Fibroblast of lung (primary cell): ENCODE measurements around the gene FAM43A. TPM values are rescaled to one million over a fixed set of nuclear protein-coding genes. Genes with fewer than 3 reads are reported as not detected.

Source experiments
- DNase-seq, 2 donors: peaks; one replicate each; pipeline versions ENCODE4 v3.0.0 to v3.0.0-alpha.2; 2010; ENCODE audit warnings: low read depth in 2 of 2
- H2AFZ ChIP-seq: 2 replicates; pipeline ENCODE4 v1.5.1; 2012; ENCODE audit warnings: low read length, control low read depth, inconsistent platforms
- H3K27ac ChIP-seq: 2 replicates; pipeline ENCODE4 v1.5.1; 2011; ENCODE audit warnings: low read length, control low read depth; ENCODE audit not compliant: insufficient read depth
- H3K27me3 ChIP-seq: 2 replicates; pipeline ENCODE4 v1.5.1; 2011; ENCODE audit warnings: mild to moderate bottlenecking, low read length; ENCODE audit not compliant: control insufficient read depth, insufficient read depth
- H3K36me3 ChIP-seq: 2 replicates; pipeline ENCODE4 v1.5.1; 2011; ENCODE audit warnings: low read length; ENCODE audit not compliant: control insufficient read depth, insufficient read depth
- H3K4me1 ChIP-seq: 2 replicates; pipeline ENCODE4 v1.5.1; 2011; ENCODE audit warnings: low read length; ENCODE audit not compliant: control insufficient read depth, insufficient read depth; ENCODE audit errors: extremely low read depth
- H3K4me2 ChIP-seq: 2 replicates; pipeline ENCODE4 v1.5.1; 2011; ENCODE audit warnings: low read length, control low read depth; ENCODE audit not compliant: insufficient read depth; ENCODE audit errors: extremely low read depth
- H3K4me3 ChIP-seq, 4 experiments: fragments of 200-600 bp in 1 of 4; sonication (generic) in 1 of 4; replicated peaks in 1 of 4; 2 replicates each; pipeline ENCODE4 v1.5.1; 2011 to 2016; ENCODE audit warnings: low read length in 4 of 4, low read depth in 3 of 4, mild to moderate bottlenecking in 3 of 4, control low read depth in 2 of 4, inconsistent platforms in 1 of 4, mixed read lengths in 1 of 4; ENCODE audit not compliant: insufficient read depth in 1 of 4; ENCODE audit errors: control extremely low read depth in 1 of 4
- H3K79me2 ChIP-seq: 2 replicates; pipeline ENCODE4 v1.5.1; 2012; ENCODE audit warnings: mild to moderate bottlenecking, low read length, inconsistent platforms; ENCODE audit not compliant: control insufficient read depth, insufficient read depth
- H3K9ac ChIP-seq: 2 replicates; pipeline ENCODE4 v1.5.1; 2011; ENCODE audit warnings: mild to moderate bottlenecking, low read length, control low read depth; ENCODE audit not compliant: insufficient read depth
- H3K9me3 ChIP-seq: 2 replicates; pipeline ENCODE4 v1.5.1; 2012; ENCODE audit warnings: low read depth, low read length; ENCODE audit not compliant: control insufficient read depth, insufficient read depth
- H4K20me1 ChIP-seq: 2 replicates; pipeline ENCODE4 v1.5.1; 2011; ENCODE audit warnings: low read length; ENCODE audit not compliant: control insufficient read depth, insufficient read depth; ENCODE audit errors: extremely low read depth
- CTCF ChIP-seq, 2 donors: IDR thresholded peaks in 1 of 2; conservative IDR thresholded peaks in 1 of 2; 1 replicate in 1 of 2; 2 replicates in 1 of 2; pipeline ENCODE4 v1.5.1; 2011 to 2012; ENCODE audit warnings: low read length in 2 of 2, control low read depth in 1 of 2, inconsistent platforms in 1 of 2, low read depth in 1 of 2, mild to moderate bottlenecking in 1 of 2
- EZH2 ChIP-seq: IDR thresholded peaks from 2 replicates; pipeline ENCODE4 v1.5.1; 2012; ENCODE audit warnings: low read length, control low read depth, mild to moderate bottlenecking; ENCODE audit errors: missing control alignments
- polyA plus RNA-seq, 2 donors: library from polyadenylated mRNA; depleted of rRNA in 1 of 2; stranded (reverse) in 1 of 2; unstranded in 1 of 2; fragments of >200 nt; gene quantifications; 2 replicates each; pipeline ENCODE4 v1.2.1, GENCODE V29; 2011 to 2012; ENCODE audit warnings: missing spikeins in 1 of 2
- total RNA-seq: library from RNA; depleted of rRNA; stranded (reverse); fragments of >200 nt; gene quantifications from 2 replicates; pipeline ENCODE4 v1.2.1, GENCODE V29; 2014

The FAM43A gene
- total and polyA plus RNA-seq, 2 donors (not counting 1 experiment from before 2014, with no cell fraction given): 3.2 to 8.8 TPM

GRCh38 chr3:194638991-194639605, 46.6 kb upstream of the FAM43A start:
- no peaks in the 10 kb centered on the region for H4K20me1 ChIP-seq
- TF ChIP-seq EZH2 (no peak), CTCF (conservative IDR thresholded peaks at IDR 0.05 in 1 of 2, IDR thresholded peaks at IDR 0.05 in 1 of 2; ENCODE audit: low read depth in 1 of 2, low read length in 2 of 2) (no peak)
- H3K9me3 ChIP-seq: no peaks in the 10 kb centered on the region
- no peaks in the 10 kb centered on the region for H3K79me2 ChIP-seq
- no peak overlapping the region for H3K27ac ChIP-seq
- H3K4me1 ChIP-seq: peaks cover 6% of the 10 kb centered on the region
- H3K4me3 ChIP-seq: no peak overlapping the region
- H3K36me3 ChIP-seq: peaks cover 11% of the 10 kb centered on the region
- no peak for DNase-seq
- H3K4me2 ChIP-seq: no peak overlapping the region
- H3K9ac ChIP-seq: no peak overlapping the region
- H2AFZ ChIP-seq: no peak overlapping the region
- H3K27me3 ChIP-seq: no peaks in the 10 kb centered on the region

DNA sequence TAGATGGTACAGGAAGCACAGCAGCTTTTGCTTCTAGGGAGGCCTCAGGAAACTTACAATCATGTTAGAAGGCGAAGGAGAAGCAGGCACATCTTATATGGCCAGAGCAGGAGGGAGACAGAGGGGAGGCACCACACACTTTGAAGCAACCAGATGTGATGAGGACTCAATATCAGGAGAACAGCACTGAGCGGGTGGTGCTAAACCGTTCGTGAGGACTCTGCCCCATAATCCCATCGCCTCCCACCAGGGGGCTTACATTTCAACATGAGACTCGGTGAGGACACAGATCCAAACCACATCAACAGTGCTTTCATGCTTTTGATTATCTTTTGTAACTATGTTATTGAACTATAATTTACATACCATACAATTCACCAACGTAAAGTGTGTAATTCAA, 44.9 kb upstream of the FAM43A start:
- no peak for TF ChIP-seq EZH2
- TF ChIP-seq CTCF (conservative IDR thresholded peaks at IDR 0.05 in 1 of 2, IDR thresholded peaks at IDR 0.05 in 1 of 2; ENCODE audit: low read depth in 1 of 2, low read length in 2 of 2): peak; percentile 10 to 43
- H4K20me1 ChIP-seq: no peaks in the 10 kb centered on the region
- peaks cover 14% of the 10 kb centered on the region for H3K36me3 ChIP-seq
- no peaks in the 10 kb centered on the region for H3K79me2 ChIP-seq
- H3K4me2 ChIP-seq: no peak overlapping the region
- no peak overlapping the region for H3K9ac ChIP-seq
- peaks cover 6% of the 10 kb centered on the region for H3K4me1 ChIP-seq
- no peak overlapping the region for H3K4me3 ChIP-seq
- peak; percentile 24 to 56 for DNase-seq
- no peaks in the 10 kb centered on the region for H3K27me3 ChIP-seq
- no peak overlapping the region for H2AFZ ChIP-seq
- no peak overlapping the region for H3K27ac ChIP-seq
- H3K9me3 ChIP-seq: no peaks in the 10 kb centered on the region

DNA sequence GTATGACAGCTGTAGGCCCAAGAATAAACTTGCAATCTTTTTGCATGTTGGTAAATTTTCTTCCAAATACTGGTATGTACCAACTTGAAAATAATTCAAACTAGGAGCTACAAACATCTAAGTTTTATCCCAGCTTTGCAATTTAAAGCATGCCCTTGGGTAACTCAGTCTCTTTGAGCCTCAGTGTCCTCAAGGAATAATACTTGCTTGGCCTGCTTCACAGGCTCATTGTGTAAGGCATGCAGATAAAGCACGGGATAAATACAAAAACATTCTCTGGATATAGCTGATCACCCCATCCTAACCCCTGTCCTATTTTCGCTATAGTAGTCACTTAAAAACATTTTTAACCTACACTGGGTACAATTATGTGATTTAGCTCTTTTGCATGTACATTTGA, 42.9 kb upstream of the FAM43A start:
- H3K36me3 ChIP-seq: peaks cover 14% of the 10 kb centered on the region

More for the DNA sequence above, 42.9 kb upstream of the FAM43A start:
- no peak overlapping the region for H3K4me3 ChIP-seq
- TF ChIP-seq EZH2 (no peak), CTCF (conservative IDR thresholded peaks at IDR 0.05 in 1 of 2, IDR thresholded peaks at IDR 0.05 in 1 of 2; ENCODE audit: low read depth in 1 of 2, low read length in 2 of 2) (no peak)
- peaks cover 6% of the 10 kb centered on the region for H3K4me1 ChIP-seq
- H3K9ac ChIP-seq: no peak overlapping the region
- H4K20me1 ChIP-seq: no peaks in the 10 kb centered on the region
- H3K27me3 ChIP-seq: no peaks in the 10 kb centered on the region
- no peaks in the 10 kb centered on the region for H3K9me3 ChIP-seq
- no peak overlapping the region for H3K4me2 ChIP-seq
- no peak for DNase-seq
- H2AFZ ChIP-seq: no peak overlapping the region
- no peak overlapping the region for H3K27ac ChIP-seq
- no peaks in the 10 kb centered on the region for H3K79me2 ChIP-seq
